HG03095 (cell line): ENCODE data around the gene IGF2BP1.

Experiments
- ATAC-seq: cut with Tn5 transposase; IDR thresholded peaks from one replicate; pipeline ENCODE4 v1.9.1; 2021; ENCODE audit warnings: moderate library complexity; ENCODE audit not compliant: unreplicated experiment

The IGF2BP1 gene

DNA sequence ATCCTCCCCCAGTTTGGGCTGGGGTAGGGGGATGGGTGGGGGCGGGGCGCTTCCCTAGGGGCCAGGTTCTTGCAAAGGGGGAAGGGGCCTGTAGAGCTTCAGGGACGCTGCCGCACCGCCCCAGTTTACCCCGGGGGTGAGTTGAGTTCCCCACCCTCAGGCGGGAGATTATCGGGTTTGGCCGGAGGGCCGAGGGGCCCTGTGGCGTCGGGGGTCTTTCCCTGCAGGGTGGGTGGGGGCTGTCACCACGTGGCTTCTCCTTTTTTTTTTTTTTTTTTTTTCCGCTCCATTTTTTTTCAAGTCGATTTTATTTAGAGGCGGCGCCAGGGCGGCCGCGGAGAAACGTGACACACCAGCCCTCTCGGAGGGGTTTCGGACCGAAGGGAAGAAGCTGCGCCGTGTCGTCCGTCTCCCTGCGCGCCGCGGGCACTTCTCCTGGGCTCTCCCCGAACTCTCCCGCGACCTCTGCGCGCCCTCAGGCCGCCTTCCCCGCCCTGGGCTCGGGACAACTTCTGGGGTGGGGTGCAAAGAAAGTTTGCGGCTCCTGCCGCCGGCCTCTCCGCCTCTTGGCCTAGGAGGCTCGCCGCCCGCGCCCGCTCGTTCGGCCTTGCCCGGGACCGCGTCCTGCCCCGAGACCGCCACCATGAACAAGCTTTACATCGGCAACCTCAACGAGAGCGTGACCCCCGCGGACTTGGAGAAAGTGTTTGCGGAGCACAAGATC lies at the start of gene IGF2BP1:
Gene IGF2BP1 (plus strand): TSS at position 283 of the 724 bp plus-strand sequence. CDS start 361 bp downstream, at position 644.
- ATAC-seq, result no peak

- ATAC-seq, result no peak
Observed at GRCh38 chr17:48951572-48951971, 45.6 kb upstream of the IGF2BP1 start.

DNA sequence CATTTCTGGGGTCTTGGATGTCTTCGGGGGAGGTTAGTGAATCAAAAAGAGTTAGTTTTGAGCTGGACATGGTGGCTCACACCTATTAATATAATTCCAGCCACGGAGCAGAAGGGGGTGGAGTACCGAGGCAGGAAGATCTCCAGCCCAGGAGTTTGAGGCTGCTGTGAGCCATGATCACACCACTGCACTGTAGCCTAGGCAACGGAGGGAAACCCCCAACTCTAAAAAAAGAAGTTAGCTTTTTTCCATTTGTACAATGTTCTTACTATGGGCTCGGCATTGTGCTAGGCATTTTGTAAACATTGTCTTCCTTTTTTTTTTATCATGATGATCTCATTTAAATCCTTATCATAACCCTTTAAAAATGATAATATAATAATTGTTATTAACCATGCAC lies 44.3 kb upstream of the IGF2BP1 start:
- ATAC-seq, result no peak

- no peak for ATAC-seq
Observed at GRCh38 chr17:48954300-48954755, 42.9 kb upstream of the IGF2BP1 start.

GRCh38 chr17:48960834-48961515 lies 36.2 kb upstream of the IGF2BP1 start:
- ATAC-seq, result no peak

DNA sequence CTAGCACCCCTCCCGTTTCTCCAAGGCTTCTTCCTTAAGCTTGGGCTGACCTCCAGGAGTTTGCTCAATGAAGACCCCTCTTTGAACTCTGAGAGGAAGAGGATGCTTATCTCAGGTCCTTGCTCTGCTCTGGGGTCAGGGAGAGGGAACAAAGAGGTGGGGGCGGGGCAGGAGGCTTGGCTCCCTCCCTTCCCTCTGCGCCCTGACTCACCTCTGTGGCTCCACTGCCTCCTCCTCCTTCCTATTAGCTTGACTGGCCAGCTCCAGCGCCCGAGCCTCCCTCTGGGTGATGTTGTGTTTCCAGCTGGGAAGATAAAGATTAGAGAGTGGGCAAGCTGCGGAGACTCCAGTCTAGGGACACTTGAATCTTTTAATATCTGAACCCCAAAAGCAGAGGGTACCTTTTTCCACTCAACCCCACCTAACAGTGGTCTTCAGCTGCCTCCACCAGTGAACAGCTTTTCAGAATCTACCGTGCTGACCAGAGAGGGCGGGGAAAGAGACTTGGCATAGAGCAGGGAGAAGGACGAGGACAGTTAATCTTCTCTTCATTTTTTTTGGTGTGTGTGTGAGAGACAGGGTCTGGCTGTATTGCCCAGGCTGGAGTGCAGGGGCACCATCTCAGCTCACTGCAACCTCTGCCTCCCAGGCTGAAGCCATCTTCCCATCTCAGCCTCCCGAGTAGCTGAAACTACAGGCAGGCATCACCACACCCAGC lies 35.5 kb upstream of the IGF2BP1 start:
- no peak for ATAC-seq

DNA sequence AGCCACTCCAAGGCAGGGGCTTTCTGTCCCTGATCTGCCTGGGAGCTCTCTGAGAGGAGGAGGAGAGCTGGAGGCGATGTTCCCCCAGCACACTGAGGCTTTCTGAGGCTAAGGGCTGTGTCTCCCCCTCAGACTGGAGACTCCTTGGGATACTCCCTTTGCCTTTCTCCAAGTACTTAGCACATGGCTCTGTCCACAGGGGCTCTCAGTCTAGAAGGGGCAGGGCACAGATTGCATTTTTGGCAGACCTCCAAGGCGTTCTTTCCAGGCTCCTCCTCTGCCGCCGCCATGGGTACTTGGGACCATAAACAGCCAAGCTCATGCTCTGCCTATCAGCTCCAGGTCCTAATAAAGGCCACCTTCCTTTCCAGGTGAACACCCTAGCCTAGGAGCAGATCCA lies 27.0 kb upstream of the IGF2BP1 start:
- ATAC-seq, result no peak

GRCh38 chr17:48970865-48971687 lies 26.1 kb upstream of the IGF2BP1 start:
- ATAC-seq, result no peak

GRCh38 chr17:48972749-48973097 lies 24.5 kb upstream of the IGF2BP1 start:
- ATAC-seq, result no peak

DNA sequence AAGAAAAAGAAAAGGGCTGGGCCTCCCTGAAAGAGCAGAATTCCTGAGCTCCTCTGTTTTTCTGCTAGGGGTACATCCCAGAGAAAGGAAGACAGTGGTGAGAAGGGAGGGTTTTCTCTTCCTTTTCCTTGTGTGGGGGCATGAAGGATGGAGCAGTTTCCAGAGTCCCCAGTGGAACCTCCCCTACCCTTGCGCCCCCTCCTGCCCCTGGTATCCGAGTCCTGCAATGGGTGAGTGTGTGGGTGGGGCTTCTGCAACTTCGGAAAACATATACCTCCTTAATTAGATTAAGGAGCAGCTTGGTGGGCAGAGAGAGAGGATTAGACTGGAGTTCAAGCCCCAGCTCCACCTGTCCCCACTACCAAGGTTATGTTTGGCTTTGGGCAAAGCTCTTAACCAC lies 23.4 kb upstream of the IGF2BP1 start:
- ATAC-seq, result no peak

DNA sequence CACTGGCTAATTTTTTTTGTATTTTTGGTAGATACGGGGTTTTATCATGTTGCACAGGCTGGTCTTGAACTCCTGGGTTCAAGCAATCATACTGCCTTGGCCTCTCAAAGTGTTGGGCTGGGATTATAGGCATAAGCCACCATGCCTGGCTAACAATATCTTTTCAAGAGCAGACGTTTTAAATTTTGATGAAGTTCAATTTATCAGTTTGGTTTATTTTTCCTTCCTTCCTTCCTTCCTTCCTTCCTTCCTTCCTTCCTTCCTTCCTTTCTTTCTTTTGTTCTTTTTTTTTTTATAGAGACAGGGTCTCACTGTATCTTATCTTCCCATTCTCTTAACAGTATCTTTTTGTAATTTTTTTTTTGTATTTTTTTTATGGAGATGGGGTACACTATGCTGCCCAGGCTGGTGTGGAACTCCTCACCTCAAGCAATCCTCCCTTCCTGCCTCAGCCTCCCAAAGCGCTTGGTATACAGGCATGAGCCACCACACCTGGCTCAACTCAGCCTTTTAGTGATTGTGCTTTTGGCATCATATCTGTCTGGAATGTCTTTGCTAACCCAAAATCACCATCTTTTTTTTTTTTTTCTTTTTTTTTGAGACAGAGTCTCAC lies 15.2 kb upstream of the IGF2BP1 start:
- ATAC-seq, result no peak

DNA sequence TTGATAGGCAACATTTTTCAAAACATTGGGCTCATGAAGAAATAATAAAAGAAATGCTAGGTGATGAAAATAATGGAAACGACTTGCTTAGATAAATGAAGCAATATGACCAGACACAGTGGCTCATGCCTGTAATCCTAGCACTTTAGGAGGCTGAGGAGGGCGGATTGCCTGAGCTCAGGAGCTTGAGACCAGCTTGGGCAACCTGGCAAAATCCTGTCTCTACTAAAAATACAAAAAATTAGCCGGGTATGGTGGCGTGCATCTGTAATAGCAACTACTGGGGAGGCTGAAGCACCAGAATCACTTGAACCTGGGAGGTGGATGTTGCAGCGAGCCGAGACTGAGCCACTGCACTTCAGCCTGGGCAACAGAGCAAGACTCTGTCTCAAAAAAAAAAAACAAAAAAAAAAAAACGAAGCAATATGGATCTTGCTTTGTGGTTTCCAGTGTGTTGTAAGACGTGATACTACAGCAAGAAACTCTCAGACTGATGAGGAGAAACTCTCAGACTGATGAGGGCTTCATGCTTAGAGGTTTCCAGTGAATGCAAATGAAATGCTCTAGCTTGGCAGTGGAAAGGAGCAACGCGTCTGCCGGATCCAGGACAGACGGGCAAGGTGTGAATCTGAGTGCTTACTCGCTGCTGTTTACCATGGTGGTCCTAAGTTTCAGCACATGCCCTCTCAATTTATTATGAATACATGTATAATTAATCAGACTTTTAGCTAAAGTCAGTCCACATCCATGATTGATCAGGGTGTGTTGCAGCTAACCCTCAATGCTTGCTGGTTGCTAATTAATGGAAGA lies 11.5 kb upstream of the IGF2BP1 start:
- no peak for ATAC-seq

DNA sequence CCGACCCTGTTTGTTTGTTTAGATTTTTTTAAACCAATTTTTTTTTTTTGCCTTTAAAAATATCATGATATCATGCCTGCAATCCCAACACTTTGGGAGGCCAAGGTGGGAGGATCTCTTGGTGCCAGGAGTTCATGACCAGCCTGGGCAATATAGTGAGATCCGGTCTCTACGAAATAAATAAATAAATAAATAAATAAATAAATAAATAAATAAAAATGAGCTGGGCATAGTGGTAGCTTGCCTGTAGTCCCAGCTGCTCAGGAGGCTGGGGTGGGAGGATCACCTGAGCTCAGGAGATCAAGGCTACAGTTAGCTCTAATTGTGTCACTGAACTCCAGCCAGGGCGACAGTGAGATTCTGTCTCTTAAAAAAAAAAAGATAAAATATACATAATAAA lies 8.1 kb upstream of the IGF2BP1 start:
- no peak for ATAC-seq

DNA sequence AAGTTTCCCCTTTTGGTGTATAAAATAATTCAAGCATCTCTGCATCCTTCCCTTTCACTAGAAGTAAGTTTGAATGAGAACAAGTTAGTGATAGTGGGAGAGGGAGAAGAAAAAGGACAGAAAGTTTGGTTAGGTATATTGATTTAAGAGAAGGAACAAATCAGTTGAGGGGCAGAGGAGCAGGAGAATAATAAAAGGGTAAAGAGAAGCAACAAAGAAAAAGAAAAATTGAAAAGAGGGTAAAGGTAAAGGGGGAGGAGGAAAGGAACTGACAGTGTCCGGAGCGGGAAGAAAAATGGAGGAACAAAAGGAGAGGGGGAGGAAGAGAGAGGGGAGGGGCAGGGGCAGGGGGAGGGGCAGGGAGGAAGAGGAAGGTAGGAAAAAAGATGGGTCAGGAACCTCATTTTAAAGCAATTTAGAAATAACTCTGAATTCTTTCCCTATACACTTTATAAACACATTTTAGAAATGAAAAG lies 6.3 kb upstream of the IGF2BP1 start:
- no peak for ATAC-seq

GRCh38 chr17:48992444-48992843 lies 4.7 kb upstream of the IGF2BP1 start:
- no peak for ATAC-seq

DNA sequence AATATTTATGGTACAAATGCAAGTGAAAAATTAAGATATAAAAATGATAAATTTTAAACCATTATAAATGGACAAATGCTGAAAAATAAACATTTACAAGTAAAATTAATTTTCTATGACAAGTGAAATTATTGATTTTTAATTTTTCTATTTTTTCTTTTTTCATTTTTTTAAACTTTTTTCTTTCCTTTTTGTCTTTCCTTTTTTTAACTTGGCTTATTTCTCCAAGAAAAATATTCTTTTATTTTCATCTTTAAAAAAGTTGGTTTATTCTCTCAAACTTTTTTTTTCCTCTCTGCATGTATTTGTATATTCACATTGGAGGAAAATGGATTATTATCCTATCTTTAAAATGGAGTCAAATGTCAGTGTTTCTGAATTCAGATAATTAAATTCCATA lies 3.9 kb upstream of the IGF2BP1 start:
- ATAC-seq, result no peak

GRCh38 chr17:48993951-48994350 lies 3.2 kb upstream of the IGF2BP1 start:
- ATAC-seq, result no peak

GRCh38 chr17:48994549-48995303 lies 2.5 kb upstream of the IGF2BP1 start:
- no peak for ATAC-seq
